ENCODE results near the gene RNGTT. TPM values are rescaled to one million over a fixed set of nuclear protein-coding genes. Genes with fewer than 3 reads are reported as not detected.

The RNGTT gene
- total and polyA plus RNA-seq, 7 donors, result 3.9 to 8.8 (median 7.9) TPM

DNA sequence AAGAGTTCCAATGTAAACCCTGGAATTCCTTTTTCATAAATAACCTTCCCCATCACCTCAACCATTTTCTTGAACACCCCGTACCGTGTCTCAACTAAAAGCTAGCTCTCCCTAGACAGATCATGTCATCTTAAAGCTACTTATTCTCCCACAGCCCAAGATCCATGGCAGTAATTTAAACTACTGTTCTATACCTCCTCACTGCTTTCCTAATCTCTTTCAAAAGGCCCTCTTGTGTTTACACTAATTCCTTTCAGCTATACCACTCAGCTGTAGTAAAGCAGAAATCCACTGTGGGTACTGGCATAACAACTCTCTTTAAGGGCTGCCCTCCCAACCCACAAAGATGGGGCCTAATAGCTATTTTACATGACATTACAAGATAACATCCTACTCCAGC lies 67.5 kb downstream of the RNGTT start:
- Histone ChIP-seq H3K4me3 (no peak overlapping the region), H3K36me3 (ENCODE audit: insufficient read depth in 1 of 2, low read depth in 1 of 2) (no peaks in the 10 kb centered on the region), H3K4me1 (no peaks in the 10 kb centered on the region), H3K27me3 (ENCODE audit: insufficient read depth in 3 of 3, low read length in 2 of 3) (no peaks in the 10 kb centered on the region), H3K27ac (no peak overlapping the region), H3K9me3 (no peaks in the 10 kb centered on the region)
- DNase-seq (no peak), ATAC-seq (no peak)
- TF ChIP-seq, protein P1, sequence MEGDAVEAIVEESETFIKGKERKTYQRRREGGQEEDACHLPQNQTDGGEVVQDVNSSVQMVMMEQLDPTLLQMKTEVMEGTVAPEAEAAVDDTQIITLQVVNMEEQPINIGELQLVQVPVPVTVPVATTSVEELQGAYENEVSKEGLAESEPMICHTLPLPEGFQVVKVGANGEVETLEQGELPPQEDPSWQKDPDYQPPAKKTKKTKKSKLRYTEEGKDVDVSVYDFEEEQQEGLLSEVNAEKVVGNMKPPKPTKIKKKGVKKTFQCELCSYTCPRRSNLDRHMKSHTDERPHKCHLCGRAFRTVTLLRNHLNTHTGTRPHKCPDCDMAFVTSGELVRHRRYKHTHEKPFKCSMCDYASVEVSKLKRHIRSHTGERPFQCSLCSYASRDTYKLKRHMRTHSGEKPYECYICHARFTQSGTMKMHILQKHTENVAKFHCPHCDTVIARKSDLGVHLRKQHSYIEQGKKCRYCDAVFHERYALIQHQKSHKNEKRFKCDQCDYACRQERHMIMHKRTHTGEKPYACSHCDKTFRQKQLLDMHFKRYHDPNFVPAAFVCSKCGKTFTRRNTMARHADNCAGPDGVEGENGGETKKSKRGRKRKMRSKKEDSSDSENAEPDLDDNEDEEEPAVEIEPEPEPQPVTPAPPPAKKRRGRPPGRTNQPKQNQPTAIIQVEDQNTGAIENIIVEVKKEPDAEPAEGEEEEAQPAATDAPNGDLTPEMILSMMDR (IDR thresholded peaks at IDR 0.05), result no peak
- intact Hi-C loops (cut with DNase I), result no loop called here
- 97 to 100% (median 99%) methylated on average over 2 of the region's 2 CpGs for WGBS, 3 donors

DNA sequence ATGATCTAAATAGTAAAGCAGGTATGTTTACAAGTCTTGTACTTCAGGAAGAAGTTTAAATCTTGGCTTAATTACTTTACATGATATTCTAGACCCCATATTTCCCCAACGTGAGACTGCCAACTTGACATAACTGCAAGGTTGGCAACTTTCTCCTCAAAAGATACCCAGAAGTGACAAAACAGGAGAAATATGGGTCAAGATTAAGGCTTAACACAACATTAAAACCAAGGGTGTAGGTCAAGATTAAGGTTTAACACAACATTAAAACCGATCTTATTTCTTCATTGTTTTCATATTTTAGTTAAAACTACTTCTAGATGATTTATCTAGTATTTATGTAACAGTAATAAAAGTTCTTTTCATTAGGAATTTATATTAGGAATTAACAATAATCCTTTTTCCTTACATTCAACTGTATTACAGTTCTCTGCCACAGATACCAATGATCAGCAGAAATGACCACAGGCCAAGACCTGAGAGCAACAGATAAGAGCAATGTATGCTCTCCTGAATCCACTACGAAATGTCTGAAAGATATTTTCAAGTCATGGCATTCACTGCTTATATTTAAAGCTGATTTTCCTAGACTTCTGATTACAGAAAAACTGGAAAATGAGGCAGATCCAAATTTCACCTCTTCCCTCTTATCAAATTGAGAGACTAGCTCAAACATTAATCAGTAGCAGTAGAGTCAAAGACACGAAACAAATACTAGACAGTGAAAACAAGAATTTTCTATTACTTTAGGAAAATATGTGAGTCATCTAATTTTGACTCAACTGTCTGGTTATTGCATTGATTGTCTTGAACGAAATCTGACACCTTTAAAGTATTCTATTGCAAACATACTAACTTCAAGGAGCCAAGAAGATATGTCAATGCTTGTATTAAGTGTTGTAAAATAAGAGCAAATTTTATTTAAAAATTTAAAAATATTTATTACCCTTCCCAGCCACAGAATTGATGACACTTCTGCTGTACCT lies 72.3 kb downstream of the RNGTT start:
- no peaks in the 10 kb centered on the region for H3K4me1 ChIP-seq
- intact Hi-C loops (cut with DNase I), result no loop called here

DNA sequence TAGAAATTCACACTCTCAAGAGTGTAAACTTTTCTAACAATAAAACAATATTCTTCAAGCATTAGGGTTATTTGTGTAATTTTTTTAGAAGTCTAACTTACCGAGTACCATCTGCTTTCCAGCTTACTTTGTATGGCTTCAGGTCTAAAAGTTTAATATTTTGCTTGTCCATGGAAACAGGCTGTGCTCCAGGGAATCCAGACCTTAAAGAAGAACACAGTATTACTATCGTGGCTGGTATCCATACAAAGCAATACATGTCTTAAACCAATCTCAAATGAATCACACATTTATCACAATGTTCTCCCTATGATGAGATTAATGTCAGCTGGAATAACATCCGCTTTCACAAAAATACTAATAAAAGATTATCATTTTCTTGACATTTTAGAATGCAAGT lies 73.0 kb downstream of the RNGTT start:
- intact Hi-C loops (cut with DNase I), result no loop called here
- DNase-seq (no peak), ATAC-seq (no peak)
- WGBS, 3 donors, result 64 to 75% (median 74%) methylated on average over 3 of the region's 3 CpGs
- Histone ChIP-seq H3K27me3 (ENCODE audit: insufficient read depth in 3 of 3, low read length in 2 of 3) (no peaks in the 10 kb centered on the region), H3K36me3 (ENCODE audit: insufficient read depth in 1 of 2, low read depth in 1 of 2) (peaks cover 0 to 27% of the 10 kb centered on the region in 2 donors), H3K9me3 (no peaks in the 10 kb centered on the region), H3K27ac (no peak overlapping the region), H3K4me3 (no peak overlapping the region), H3K4me1 (no peaks in the 10 kb centered on the region)
- TF ChIP-seq, protein P1 (IDR thresholded peaks at IDR 0.05), result no peak

More for the DNA sequence above, 72.3 kb downstream of the RNGTT start:
- H3K4me3 ChIP-seq, result no peak overlapping the region
- no peaks in the 10 kb centered on the region for H3K9me3 ChIP-seq
- TF ChIP-seq, protein P1 (IDR thresholded peaks at IDR 0.05), result no peak
- no peak overlapping the region for H3K27ac ChIP-seq
- ATAC-seq (no peak), DNase-seq (no peak)
- peaks cover 0 to 27% of the 10 kb centered on the region in 2 donors for H3K36me3 ChIP-seq (ENCODE audit: insufficient read depth in 1 of 2, low read depth in 1 of 2)
- whole genome bisulfite sequencing, 3 donors, result 79 to 86% (median 81%) methylated on average over 5 of the region's 5 CpGs
- H3K27me3 ChIP-seq (ENCODE audit: insufficient read depth in 3 of 3, low read length in 2 of 3), result no peaks in the 10 kb centered on the region

DNA sequence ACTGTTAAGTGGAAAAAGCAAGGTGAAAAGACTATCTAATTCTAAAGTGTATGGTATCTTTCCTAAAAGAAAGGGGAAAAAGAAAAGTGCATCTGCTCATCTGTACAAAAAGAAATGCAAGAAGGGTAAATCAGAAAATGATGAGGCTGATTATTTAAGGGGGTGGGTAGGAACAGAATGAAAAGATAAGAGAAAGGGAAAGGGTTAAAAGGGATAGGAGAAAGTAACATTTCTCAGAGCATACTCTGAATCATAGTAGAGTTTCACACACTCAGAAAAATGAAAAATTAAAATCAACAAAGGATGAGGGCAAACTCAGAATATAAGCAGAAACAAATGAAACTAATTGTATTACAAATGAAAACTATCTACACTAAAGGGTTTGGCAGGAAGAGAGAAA lies 79.1 kb downstream of the RNGTT start:
- no peak for ATAC-seq
- DNase-seq, result no peak
- intact Hi-C loops (cut with DNase I), result no loop called here
- Histone ChIP-seq H3K4me3 (no peak overlapping the region), H3K9me3 (no peaks in the 10 kb centered on the region), H3K36me3 (ENCODE audit: insufficient read depth in 1 of 2, low read depth in 1 of 2) (peaks cover 0 to 12% of the 10 kb centered on the region in 2 donors), H3K4me1 (no peaks in the 10 kb centered on the region), H3K27ac (no peak overlapping the region), H3K27me3 (ENCODE audit: insufficient read depth in 3 of 3, low read length in 2 of 3) (no peaks in the 10 kb centered on the region)
- TF ChIP-seq, protein P1 (IDR thresholded peaks at IDR 0.05), result no peak
